Measurements from ENCODE around the gene PAM. TPM values are rescaled to one million over a fixed set of nuclear protein-coding genes. Genes with fewer than 3 reads are reported as not detected.

PAM gene
- total RNA-seq, 1 donor from 2014 or later: 940 TPM

GRCh38 chr5:102813740-102814139 lies 58.6 kb downstream of the PAM start:
- H3K4me1 ChIP-seq: peaks cover 0 to 11% of the 10 kb centered on the region in 2 donors
- H3K36me3 ChIP-seq: no peaks in the 10 kb centered on the region
- H3K9me3 ChIP-seq: no peaks in the 10 kb centered on the region
- no peak overlapping the region for H3K27ac ChIP-seq
- H3K4me3 ChIP-seq: no peak overlapping the region
- H3K27me3 ChIP-seq: no peaks in the 10 kb centered on the region
- intact Hi-C loops (cut with DNase I): no loop called here
- no peak for DNase-seq (ENCODE audit: low spot score in 2 of 2)
- TF ChIP-seq CTCF (IDR thresholded peaks at IDR 0.05): no peak

- no peak overlapping the region for H3K27ac ChIP-seq
- no peaks in the 10 kb centered on the region for H3K27me3 ChIP-seq
- peaks cover 0 to 10% of the 10 kb centered on the region in 2 donors for H3K4me1 ChIP-seq
- intact Hi-C loops (cut with DNase I): no loop called here
- DNase-seq (ENCODE audit: low spot score in 2 of 2): no peak
- no peaks in the 10 kb centered on the region for H3K9me3 ChIP-seq
- no peak overlapping the region for H3K4me3 ChIP-seq
- no peaks in the 10 kb centered on the region for H3K36me3 ChIP-seq
- no peak for TF ChIP-seq CTCF (IDR thresholded peaks at IDR 0.05)
Observed at GRCh38 chr5:102815084-102815483, 60.0 kb downstream of the PAM start.

- Histone ChIP-seq H3K4me1 (peaks cover 0 to 8% of the 10 kb centered on the region in 2 donors), H3K4me3 (no peak overlapping the region), H3K27ac (no peak overlapping the region), H3K36me3 (no peaks in the 10 kb centered on the region), H3K27me3 (no peaks in the 10 kb centered on the region), H3K9me3 (no peaks in the 10 kb centered on the region)
- no peak for TF ChIP-seq CTCF (IDR thresholded peaks at IDR 0.05)
- DNase-seq (ENCODE audit: low spot score in 2 of 2): no peak
- intact Hi-C loops (cut with DNase I): no loop called here
Observed at GRCh38 chr5:102815540-102816332, 60.6 kb downstream of the PAM start.

GRCh38 chr5:102818345-102818744 lies 63.2 kb downstream of the PAM start:
- no peak for TF ChIP-seq CTCF (IDR thresholded peaks at IDR 0.05)
- Histone ChIP-seq H3K4me3 (no peak overlapping the region), H3K27me3 (no peaks in the 10 kb centered on the region), H3K9me3 (no peaks in the 10 kb centered on the region), H3K27ac (no peak overlapping the region), H3K36me3 (no peaks in the 10 kb centered on the region), H3K4me1 (peaks cover 4 to 15% of the 10 kb centered on the region in 2 donors)
- intact Hi-C loops (cut with DNase I): no loop called here
- no peak for DNase-seq (ENCODE audit: low spot score in 2 of 2)

- no peaks in the 10 kb centered on the region for H3K36me3 ChIP-seq
- no peaks in the 10 kb centered on the region for H3K9me3 ChIP-seq
- no peak for TF ChIP-seq CTCF (IDR thresholded peaks at IDR 0.05)
- no peak for DNase-seq (ENCODE audit: low spot score in 2 of 2)
- intact Hi-C loops (cut with DNase I): no loop called here
- no peak overlapping the region for H3K4me3 ChIP-seq
- H3K27ac ChIP-seq: no peak overlapping the region
- no peaks in the 10 kb centered on the region for H3K27me3 ChIP-seq
- H3K4me1 ChIP-seq: peaks cover 4 to 15% of the 10 kb centered on the region in 2 donors
Observed at GRCh38 chr5:102818934-102819333, 63.8 kb downstream of the PAM start.

Data from ascending aorta (tissue), 2 donors.